ENCODE data around the gene GOLIM4. TPM values are rescaled to one million over a fixed set of nuclear protein-coding genes. Genes with fewer than 3 reads are reported as not detected.

GOLIM4 gene
- total RNA-seq, 4 donors from 2014 or later, result 9.1 to 29.6 (median 13.8) TPM

- Histone ChIP-seq H3K27me3 (no peaks in the 10 kb centered on the region), H3K9me3 (no peaks in the 10 kb centered on the region), H3K27ac (peak overlapping the region in 1 of 4 donors; percentile 34), H3K36me3 (no peaks in the 10 kb centered on the region), H3K4me1 (peaks cover 0 to 25% (median 0%) of the 10 kb centered on the region in 3 donors), H3K4me3 (no peak overlapping the region)
- TF ChIP-seq POLR2A (IDR thresholded peaks at IDR 0.05) (no peak), CTCF (IDR thresholded peaks at IDR 0.05) (no peak)
- intact Hi-C loops (cut with DNase I), result loop anchor here (2.0 kb wide), 1 partner anchor 115 kb away; no protein-coding TSS in a partner anchor
- WGBS, 2 donors, result 60 to 62% methylated on average over 6 of the region's 6 CpGs
- DNase-seq, result no peak
Measured at GRCh38 chr3:168049367-168049974, 46.3 kb downstream of the GOLIM4 start.

GRCh38 chr3:168048414-168049330 lies 47.1 kb downstream of the GOLIM4 start:
- TF ChIP-seq POLR2A (IDR thresholded peaks at IDR 0.05) (no peak), CTCF (IDR thresholded peaks at IDR 0.05) (no peak)
- DNase-seq, result no peak
- 44 to 83% methylated on average over 1 to 5 of the region's 5 CpGs for WGBS, 2 donors
- H3K36me3 ChIP-seq, result no peaks in the 10 kb centered on the region
- no peaks in the 10 kb centered on the region for H3K9me3 ChIP-seq
- H3K4me1 ChIP-seq, result peaks cover 0 to 25% (median 0%) of the 10 kb centered on the region in 3 donors
- peak overlapping the region in 1 of 4 donors; percentile 34 for H3K27ac ChIP-seq
- H3K4me3 ChIP-seq, result no peak overlapping the region
- H3K27me3 ChIP-seq, result no peaks in the 10 kb centered on the region
- intact Hi-C loops (cut with DNase I), result loop anchor here (2.0 kb wide), 1 partner anchor 116 kb away; no protein-coding TSS in a partner anchor

GRCh38 chr3:168047936-168048335 lies 47.8 kb downstream of the GOLIM4 start:
- H3K9me3 ChIP-seq, result no peaks in the 10 kb centered on the region
- intact Hi-C loops (cut with DNase I), result loop anchor here (2.0 kb wide), 1 partner anchor 117 kb away; no protein-coding TSS in a partner anchor
- H3K27me3 ChIP-seq, result no peaks in the 10 kb centered on the region
- no peak for DNase-seq
- H3K36me3 ChIP-seq, result peaks cover 0 to 4% (median 0%) of the 10 kb centered on the region in 3 donors
- H3K4me3 ChIP-seq, result no peak overlapping the region
- TF ChIP-seq CTCF (IDR thresholded peaks at IDR 0.05), result no peak
- no peak for TF ChIP-seq POLR2A (IDR thresholded peaks at IDR 0.05)
- 77 to 78% methylated on average over 3 of the region's 3 CpGs for WGBS, 2 donors
- peaks cover 0 to 25% (median 0%) of the 10 kb centered on the region in 3 donors for H3K4me1 ChIP-seq
- no peak overlapping the region for H3K27ac ChIP-seq

GRCh38 chr3:168047190-168047795 lies 48.4 kb downstream of the GOLIM4 start:
- Histone ChIP-seq H3K36me3 (peaks cover 0 to 11% (median 0%) of the 10 kb centered on the region in 3 donors), H3K4me1 (peaks cover 0 to 24% (median 0%) of the 10 kb centered on the region in 3 donors), H3K27ac (no peak overlapping the region), H3K4me3 (no peak overlapping the region), H3K9me3 (no peaks in the 10 kb centered on the region), H3K27me3 (no peaks in the 10 kb centered on the region)
- DNase-seq, result no peak
- intact Hi-C loops (cut with DNase I), result no loop called here
- TF ChIP-seq CTCF (IDR thresholded peaks at IDR 0.05) (peak; percentile 60 to 96 (median 83)), POLR2A (IDR thresholded peaks at IDR 0.05) (peak in 1 of 4 donors; percentile 28)
- WGBS, 2 donors, result 75 to 88% methylated on average over 1 of the region's 1 CpG

Measured in esophagus squamous epithelium (tissue), 5 donors.